Mucosa of descending colon (tissue), 3 donors: ENCODE measurements around the gene KCNJ2. TPM values are rescaled to one million over a fixed set of nuclear protein-coding genes. Genes with fewer than 3 reads are reported as not detected.

Source experiments
- ATAC-seq: fragments of 200-7000 bp; cut with Tn5 transposase; one replicate; pipeline ENCODE4 v1.9.1; 2020; ENCODE audit warnings: mild to moderate bottlenecking, moderate library complexity
- DNase-seq, 3 donors: peaks; one replicate each; pipeline ENCODE4 v3.0.0-alpha.2; 2020
- H3K36me3 ChIP-seq: fragments of 200-600 bp; one replicate; pipeline ENCODE4 v1.8.0; 2021; ENCODE audit warnings: low read depth, mild to moderate bottlenecking
- H3K4me1 ChIP-seq: fragments of 200-600 bp; one replicate; pipeline ENCODE4 v1.8.0; 2021; ENCODE audit warnings: low read depth, mild to moderate bottlenecking
- H3K4me3 ChIP-seq: fragments of 200-600 bp; one replicate; pipeline ENCODE4 v1.8.0; 2021; ENCODE audit warnings: mild to moderate bottlenecking
- H3K9me3 ChIP-seq: fragments of 200-600 bp; one replicate; pipeline ENCODE4 v1.8.0; 2021; ENCODE audit warnings: mild to moderate bottlenecking
- CTCF ChIP-seq: fragments of 200-600 bp; IDR thresholded peaks from one replicate; pipeline ENCODE4 v1.8.0; 2022; ENCODE audit warnings: antibody characterized with exemption, mild to moderate bottlenecking
- intact Hi-C, 2 donors: fragments of 100-400 bp; cut with DNase I in 1 of 2; cut with micrococcal nuclease in 1 of 2; formaldehyde crosslinking; loops; one replicate each; pipeline versions ENCODE4 v1.11.0 to v1.11.1; 2022; cut with DNase I, micrococcal nuclease
- total RNA-seq, 3 donors: library from RNA; stranded (reverse); fragmentation: NEBNext Ultra II Directional in 2 of 3; extraction: Animal tissue kit (Norgen Biotek cat#: 25700) in 2 of 3; gene quantifications; one replicate each; pipeline versions ENCODE4 v1.2.1 to v1.2.4, GENCODE V29; 2021 to 2023
- donor health status: DM: no; HTN: no; CAD: no; lungs with moderate emphysema.
- donor health status: DM: no; HTN: no; CAD: no.
- donor health status: DM: no; HTN: yes; CAD: no.

KCNJ2 gene
- total RNA-seq, 3 donors from 2014 or later = 9.2 to 17.3 (median 14.4) TPM

DNA sequence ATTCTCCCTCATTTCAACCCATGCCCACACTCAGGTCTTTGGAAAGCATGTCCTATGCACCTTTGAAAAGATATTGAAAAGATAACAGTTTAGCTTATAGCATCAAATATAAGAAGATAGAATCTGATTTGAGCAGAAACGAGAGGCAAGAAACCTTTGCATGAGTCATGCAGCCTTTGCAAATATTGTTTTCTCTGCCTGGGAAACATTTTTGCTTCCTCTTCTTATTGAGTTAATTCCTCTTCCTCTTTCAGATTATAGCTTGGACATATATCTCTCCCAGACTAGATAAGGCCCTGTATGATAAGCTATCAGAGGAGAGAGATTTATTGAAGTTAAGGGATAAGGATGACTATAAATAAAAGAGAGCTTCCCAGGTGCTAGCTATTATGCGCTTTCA lies 46.1 kb upstream of the KCNJ2 start:
- no peaks in the 10 kb centered on the region for H3K36me3 ChIP-seq
- ATAC-seq (peak; percentile 65), DNase-seq (no peak)
- H3K4me3 ChIP-seq = no peak overlapping the region
- no peaks in the 10 kb centered on the region for H3K9me3 ChIP-seq
- no peak for TF ChIP-seq CTCF
- H3K4me1 ChIP-seq = no peaks in the 10 kb centered on the region
- intact Hi-C loops = no loop called here

DNA sequence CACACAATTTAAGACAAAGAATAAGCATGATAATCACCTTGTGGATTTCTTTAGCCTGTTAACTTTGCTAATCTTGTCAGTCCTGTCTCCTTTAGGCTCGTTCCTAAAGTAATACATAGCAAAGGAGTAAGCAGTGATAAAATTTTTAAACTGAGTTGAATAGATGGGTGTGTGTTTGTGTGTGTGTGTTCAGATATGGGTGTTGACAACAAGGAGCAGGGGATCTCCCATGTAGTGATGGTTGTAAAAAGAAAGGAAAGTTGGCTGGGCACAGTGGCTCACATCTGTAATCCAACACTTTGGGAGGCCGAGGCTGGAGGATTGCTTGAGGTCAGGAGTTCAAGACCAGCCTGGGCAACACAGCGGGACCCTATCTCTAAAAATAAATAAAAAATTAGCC lies 44.6 kb upstream of the KCNJ2 start:
- DNase-seq (no peak), ATAC-seq (peak; percentile 67)
- Histone ChIP-seq H3K4me3 (no peak overlapping the region), H3K36me3 (no peaks in the 10 kb centered on the region), H3K4me1 (no peaks in the 10 kb centered on the region), H3K9me3 (no peaks in the 10 kb centered on the region)
- intact Hi-C loops = no loop called here
- TF ChIP-seq CTCF = no peak

- ATAC-seq (no peak), DNase-seq (no peak)
- intact Hi-C loops = no loop called here
- Histone ChIP-seq H3K9me3 (no peaks in the 10 kb centered on the region), H3K4me1 (no peaks in the 10 kb centered on the region), H3K4me3 (no peak overlapping the region), H3K36me3 (no peaks in the 10 kb centered on the region)
- no peak for TF ChIP-seq CTCF
Measured at GRCh38 chr17:70127221-70127873, 42.0 kb upstream of the KCNJ2 start.

DNA sequence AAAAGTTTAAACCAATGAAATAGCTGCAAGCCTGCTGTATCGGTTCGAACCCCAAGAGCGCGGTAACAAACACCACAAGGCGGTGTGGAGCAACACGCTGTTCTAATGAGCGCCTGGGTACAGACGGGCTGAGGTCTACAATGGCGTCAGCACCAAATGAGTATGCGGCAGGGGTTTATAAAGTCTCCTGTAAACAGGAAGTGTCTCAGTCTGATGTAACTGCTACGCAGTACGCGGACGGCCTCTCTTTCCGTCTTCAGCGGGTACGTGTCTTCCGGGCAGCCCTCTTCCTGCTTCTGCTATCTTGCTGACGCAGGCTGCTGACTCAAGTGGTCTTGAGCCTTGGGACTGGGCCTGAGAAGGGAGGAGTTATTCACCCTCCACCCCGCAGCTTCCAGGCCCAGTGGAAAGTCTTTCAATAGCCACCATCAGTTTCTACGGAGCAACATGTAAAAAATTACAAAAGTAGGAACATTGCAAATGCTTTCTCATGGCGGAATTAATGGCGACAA lies 40.5 kb upstream of the KCNJ2 start:
- Histone ChIP-seq H3K9me3 (no peaks in the 10 kb centered on the region), H3K36me3 (no peaks in the 10 kb centered on the region), H3K4me1 (no peaks in the 10 kb centered on the region), H3K4me3 (no peak overlapping the region)
- intact Hi-C loops = no loop called here
- DNase-seq (no peak), ATAC-seq (no peak)
- no peak for TF ChIP-seq CTCF

GRCh38 chr17:70130289-70130688 lies 39.0 kb upstream of the KCNJ2 start:
- ATAC-seq (no peak), DNase-seq (no peak)
- H3K4me3 ChIP-seq = no peak overlapping the region
- no peaks in the 10 kb centered on the region for H3K36me3 ChIP-seq
- no peaks in the 10 kb centered on the region for H3K9me3 ChIP-seq
- no peak for TF ChIP-seq CTCF
- H3K4me1 ChIP-seq = no peaks in the 10 kb centered on the region
- intact Hi-C loops = no loop called here
